RKO (cell line): ENCODE data around the gene MARCHF6.
"Not testable (repeated sequence)": the region's sequence is repeated elsewhere in the genome, so short reads cannot be mapped to it uniquely, and the experiment has no call there.

Experiments used
- DNase-seq: peaks from one replicate; pipeline ENCODE4 v3.0.0-alpha.2; 2016; ENCODE audit warnings: low spot score

MARCHF6 gene

DNA sequence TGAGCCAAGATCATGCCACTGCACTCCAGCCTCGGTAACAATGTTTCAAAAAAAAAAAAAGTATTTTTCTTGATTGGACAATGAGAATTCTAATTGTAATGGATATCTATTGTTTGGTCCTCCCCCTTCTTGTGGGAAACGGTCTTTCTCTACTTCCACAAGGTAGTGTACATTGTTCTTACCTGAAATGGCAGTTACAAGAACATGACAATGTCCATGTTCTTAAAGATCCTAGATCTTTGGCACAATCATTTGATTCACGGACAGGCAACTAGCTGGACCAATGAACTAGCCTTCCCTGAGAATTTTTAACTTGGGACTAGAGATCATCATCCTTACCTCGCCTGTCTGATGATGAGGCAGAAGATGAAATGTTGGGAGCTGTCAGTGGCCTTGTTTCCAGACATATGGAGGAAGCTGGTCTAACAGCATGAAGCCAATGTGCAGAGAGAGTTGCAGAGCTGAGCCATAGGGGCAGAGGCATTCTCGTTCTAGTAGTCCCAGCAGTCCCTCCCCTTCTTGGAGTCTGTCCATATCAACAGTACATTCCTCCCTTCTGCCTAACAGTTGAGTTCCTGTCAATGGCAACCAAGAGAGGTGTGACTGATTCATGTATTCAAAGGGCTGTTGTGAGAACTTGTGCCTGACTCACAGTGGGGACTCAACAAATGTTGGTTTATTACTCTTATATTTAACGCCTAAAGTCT lies 2.1 kb upstream of the MARCHF6 start:
- DNase-seq, result peak; percentile 70

DNA sequence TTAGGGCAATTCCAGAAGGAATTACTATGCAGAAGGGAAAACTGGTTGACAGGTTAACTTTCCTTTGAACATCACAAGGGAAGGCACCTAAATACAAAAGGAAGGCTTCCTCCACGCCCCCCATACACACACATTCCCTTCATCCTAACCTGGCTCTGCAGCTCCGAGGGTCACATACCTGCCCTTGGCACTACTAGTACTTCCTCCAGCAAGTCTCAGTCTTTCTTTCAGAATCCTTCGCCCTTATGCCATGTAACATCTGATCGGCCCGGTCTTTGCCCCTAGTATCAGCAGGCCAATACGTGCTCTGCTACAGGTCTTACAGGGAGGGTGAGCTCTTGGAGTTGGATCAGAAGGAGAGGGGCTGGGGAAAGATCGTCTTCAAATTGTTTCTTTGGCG lies 1.6 kb upstream of the MARCHF6 start:
- DNase-seq, result no peak

GRCh38 chr5:10352430-10353240 lies 860 bp upstream of the MARCHF6 start:
- DNase-seq, result peak; percentile 56

GRCh38 chr5:10354048-10354872 lies 765 bp downstream of the MARCHF6 start:
- DNase-seq, result peak; percentile 71

DNA sequence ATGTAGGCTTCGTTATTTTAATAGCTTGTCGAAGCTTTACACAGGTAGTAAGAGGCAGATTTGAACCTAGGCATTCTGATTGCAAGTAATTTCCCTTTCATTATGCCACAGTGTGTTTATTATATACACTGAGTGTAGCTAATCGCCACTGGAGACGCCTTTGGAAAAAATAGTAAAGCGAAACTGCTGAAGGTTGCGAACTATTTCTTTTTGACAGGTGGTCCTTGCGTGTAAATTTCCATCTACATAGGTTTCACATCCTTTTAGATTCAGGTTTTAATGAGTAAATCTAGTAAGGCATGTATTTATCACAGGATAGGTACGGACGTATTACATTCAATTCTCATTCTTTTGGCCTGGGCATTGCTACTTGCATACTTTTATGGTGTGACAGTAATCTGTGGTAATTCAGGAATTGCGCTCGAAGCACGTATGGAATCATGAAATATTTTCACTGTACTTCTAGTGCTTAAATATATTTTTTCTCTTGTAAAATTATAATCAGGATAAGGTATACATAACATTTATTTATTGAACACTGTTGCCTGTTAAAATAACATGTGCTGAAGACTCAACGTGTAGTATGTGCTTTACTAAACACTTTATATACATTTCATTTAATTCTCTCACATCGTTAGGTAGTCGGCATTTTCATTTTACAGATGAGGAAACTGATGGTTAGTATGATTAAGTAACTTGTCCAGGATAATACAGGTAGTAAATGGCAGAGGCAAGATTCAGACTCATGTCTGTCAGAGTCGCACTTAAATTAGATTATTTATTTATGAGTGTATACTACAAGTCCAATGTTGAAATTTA lies 1.8 kb downstream of the MARCHF6 start:
- peak; percentile 53 for DNase-seq

GRCh38 chr5:10358999-10359398 lies 5.5 kb downstream of the MARCHF6 start:
- no peak for DNase-seq

GRCh38 chr5:10360686-10361085 lies 7.2 kb downstream of the MARCHF6 start:
- DNase-seq, result no peak

DNA sequence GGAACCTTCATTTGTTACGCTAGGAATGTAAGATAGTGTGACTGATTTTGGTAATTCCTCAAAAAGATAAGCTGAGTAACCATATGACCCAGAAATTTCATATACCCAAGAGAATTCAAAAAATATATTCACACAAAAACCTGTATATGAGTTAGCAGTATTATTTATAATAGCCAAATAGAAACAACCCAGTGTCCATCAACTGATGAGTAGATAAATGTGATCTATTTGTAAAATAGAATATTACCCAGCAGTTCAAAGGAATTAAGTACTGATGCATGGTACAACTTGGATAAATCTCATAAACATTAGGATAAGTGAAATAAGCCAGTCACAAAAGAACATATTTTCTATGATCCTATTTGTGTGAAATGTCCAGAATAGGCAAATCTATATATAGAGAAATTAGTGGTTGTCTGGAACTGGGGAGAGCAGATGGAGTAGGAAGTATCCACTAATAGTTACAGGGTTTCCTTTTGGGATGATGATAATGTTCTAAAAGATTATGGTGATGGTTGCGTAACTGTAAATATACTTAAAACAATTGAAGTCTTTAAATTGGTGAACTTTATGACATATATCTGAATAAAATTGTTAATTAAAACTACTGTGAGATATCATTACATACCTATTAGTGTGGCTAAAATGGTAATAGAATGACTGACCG lies 10.2 kb downstream of the MARCHF6 start:
- DNase-seq, result no peak

- no peak for DNase-seq
Measured at GRCh38 chr5:10364186-10364689, 10.7 kb downstream of the MARCHF6 start.

DNA sequence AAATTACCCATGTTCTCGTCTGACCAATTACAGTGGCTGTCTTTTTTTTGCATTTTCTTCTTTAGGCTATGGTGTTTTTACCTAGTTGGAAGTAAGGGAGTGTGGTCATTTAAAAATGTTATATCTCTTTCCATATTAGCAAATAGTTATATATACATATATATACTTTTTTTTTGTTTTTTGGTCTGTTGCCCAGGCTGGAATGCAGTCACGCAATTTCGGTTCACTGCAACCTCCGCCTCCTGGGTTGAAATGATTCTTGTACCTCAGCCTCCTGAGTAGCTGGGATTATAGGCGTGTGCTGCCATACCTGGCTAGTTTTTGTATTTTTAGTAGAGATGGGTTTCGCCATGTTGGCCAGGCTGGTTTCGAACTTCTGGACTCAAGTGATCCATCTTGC lies 12.3 kb downstream of the MARCHF6 start:
- DNase-seq, result no peak

- no peak for DNase-seq
Measured at GRCh38 chr5:10366310-10367272, 13.1 kb downstream of the MARCHF6 start.

GRCh38 chr5:10367579-10367978 lies 14.1 kb downstream of the MARCHF6 start:
- no peak for DNase-seq

- DNase-seq, result no peak
Measured at GRCh38 chr5:10370931-10371330, 17.4 kb downstream of the MARCHF6 start.

DNA sequence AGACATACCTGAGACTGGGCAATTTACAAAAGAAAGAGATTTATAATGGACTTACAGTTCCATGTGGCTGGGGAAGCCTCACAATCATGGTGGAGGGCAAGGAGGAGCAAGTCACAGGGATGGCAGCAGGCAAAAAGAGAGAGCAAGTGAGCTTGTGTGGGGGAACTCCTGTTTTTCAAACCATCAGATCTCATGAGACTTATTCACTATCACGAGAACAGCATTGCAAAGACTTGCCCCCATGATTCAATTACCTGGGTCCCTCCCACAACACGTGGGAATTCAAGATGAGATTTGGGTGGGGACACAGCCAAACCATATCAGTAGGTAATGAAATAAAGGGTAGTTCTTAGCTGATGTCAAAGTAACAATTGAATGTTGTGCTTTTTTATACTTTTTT lies 17.9 kb downstream of the MARCHF6 start:
- DNase-seq, result not testable (repeated sequence)

- no peak for DNase-seq
Measured at GRCh38 chr5:10372726-10373709, 19.5 kb downstream of the MARCHF6 start.

DNA sequence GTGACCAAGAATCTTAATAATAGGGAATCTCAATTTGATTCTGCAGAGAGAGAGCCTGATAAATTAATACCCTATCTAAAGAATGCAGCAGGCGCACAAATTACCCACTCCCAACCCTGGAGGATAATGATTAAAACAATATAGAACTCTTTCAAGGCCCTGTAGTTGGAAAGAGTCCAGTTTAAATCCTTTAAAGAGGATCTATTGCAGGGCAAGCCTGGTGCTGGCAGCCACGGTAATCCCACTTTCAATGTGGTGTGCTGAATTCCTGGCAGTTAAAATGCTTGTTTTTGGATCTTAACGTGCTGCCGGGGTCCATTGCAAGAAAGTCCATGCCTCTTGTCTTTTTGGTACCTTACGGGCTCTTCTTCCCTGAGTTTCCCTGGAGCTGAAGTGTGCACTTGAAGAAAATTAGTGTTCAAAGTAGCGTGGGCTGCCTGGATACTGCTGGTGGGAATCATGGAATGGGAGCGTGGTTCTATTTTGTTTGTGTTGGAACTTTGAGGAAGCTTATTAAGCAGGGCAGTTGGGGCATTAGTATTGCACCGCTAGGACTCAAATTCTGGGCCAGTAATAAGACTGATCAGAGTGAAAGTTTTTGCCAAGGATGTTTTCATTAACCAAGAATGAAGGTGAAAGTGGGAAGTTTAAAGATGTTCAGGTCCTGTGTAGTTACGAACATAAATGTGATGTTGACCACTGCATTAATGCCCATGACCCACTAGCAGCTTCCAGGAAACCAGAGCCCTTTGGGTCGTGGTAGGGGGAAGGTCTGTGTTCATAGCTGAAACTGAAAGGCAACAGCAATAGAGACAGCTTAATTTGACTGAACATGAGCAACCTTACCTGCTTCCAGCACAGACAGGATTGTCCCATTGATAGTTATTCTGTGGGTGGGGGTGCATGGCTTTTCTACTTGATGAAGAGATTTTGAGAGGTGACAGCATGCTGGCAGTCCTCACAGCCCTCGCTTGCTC lies 20.8 kb downstream of the MARCHF6 start:
- no peak for DNase-seq

DNA sequence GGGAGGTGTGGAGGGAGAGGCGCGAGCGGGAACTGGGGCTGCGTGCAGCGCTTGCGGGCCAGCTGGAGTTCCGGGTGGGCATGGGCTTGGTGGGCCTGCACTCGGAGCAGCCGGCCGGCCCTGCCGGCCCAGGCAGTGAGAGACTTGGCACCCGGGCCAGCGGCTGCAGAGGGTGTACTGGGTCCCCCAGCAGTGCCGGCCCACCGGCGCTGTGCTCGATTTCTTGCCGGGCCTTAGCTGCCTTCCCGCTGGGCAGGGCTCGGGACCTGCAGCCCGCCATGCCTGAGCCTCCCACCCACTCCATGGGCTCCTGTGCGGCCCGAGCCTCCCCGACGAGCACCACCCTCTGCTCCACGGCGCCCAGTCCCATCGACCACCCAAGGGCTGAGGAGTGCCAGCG lies 21.7 kb downstream of the MARCHF6 start:
- DNase-seq, result not testable (repeated sequence)
